K562 (cell line): Measurements from ENCODE around the gene TDRKH. TPM values are rescaled to one million over a fixed set of nuclear protein-coding genes. Genes with fewer than 3 reads are reported as not detected.

ENCODE experiments used
- ATAC-seq: fragments of 200-7000 bp; cut with Tn5 transposase; 3 replicates; pipeline ENCODE4 v1.9.1; 2020; ENCODE audit warnings: moderate library complexity
- BruUV-seq: library from RNA; stranded (reverse); fragments of 400-500 nt; replicated peaks from 2 replicates; lab custom pipeline; 2021; lab: Mats Ljungman, UMichigan
- CTCF ChIA-PET: fragments of 300-600 bp; formaldehyde crosslinking; extraction: SDS; loops from one replicate; lab custom pipeline; 2021; ENCODE audit warnings: low intra/inter-chr PET ratio; lab: Yijun Ruan, JAX
- POLR2A ChIA-PET: fragments of 300-600, 350-650 bp; sonication (Branson Sonifier 250); formaldehyde crosslinking; extraction: SDS; loops from one replicate; lab custom pipeline; 2021; ENCODE audit warnings: antibody characterized with exemption, inconsistent platforms; lab: Yijun Ruan, JAX
- DNase-seq, 4 experiments: peaks; one replicate each; pipeline versions ENCODE4 v3.0.0 to v3.0.0-alpha.2; 2011 to 2018; ENCODE audit warnings: low spot score in 3 of 4, mixed read lengths in 3 of 4; ENCODE audit errors: extremely low read depth in 1 of 4
- FAIRE-seq: peaks from 2 replicates; lab custom pipeline; 2011; peaks lifted over from hg19 to GRCh38; lab: Jason Lieb, UNC
- H2AFZ ChIP-seq: 2 replicates; pipeline ENCODE4 v1.6.0; 2011; ENCODE audit warnings: low read depth, low read length, control low read depth, inconsistent platforms
- H3K27ac ChIP-seq: fragments of 200-600 bp; 3 replicates; pipeline ENCODE4 v1.8.0; 2011; ENCODE audit warnings: low read depth, mild to moderate bottlenecking, control low read depth, inconsistent platforms, low read length, moderate library complexity, mixed read lengths; ENCODE audit errors: extremely low read depth
- H3K27me3 ChIP-seq, 2 experiments: fragments of 300-600 bp in 1 of 2; 2 replicates in 1 of 2; 3 replicates in 1 of 2; pipeline versions ENCODE4 v1.6.0 to v1.8.0; 2011; ENCODE audit warnings: inconsistent platforms in 2 of 2, low read length in 2 of 2, mild to moderate bottlenecking in 1 of 2, mixed read lengths in 1 of 2, moderate library complexity in 1 of 2; ENCODE audit not compliant: control insufficient read depth in 2 of 2, insufficient read depth in 2 of 2
- H3K36me3 ChIP-seq: fragments of 300-600 bp; 3 replicates; pipeline ENCODE4 v1.8.0; 2011; ENCODE audit warnings: mild to moderate bottlenecking, low read length, inconsistent platforms; ENCODE audit not compliant: control insufficient read depth, insufficient read depth
- H3K4me1 ChIP-seq, 2 experiments: fragments of 200-600 bp in 1 of 2; replicated peaks in 1 of 2; 2 replicates in 1 of 2; 3 replicates in 1 of 2; pipeline versions ENCODE4 v1.5.1 to v1.8.0; 2011; ENCODE audit warnings: inconsistent platforms in 2 of 2, low read length in 2 of 2, mild to moderate bottlenecking in 1 of 2, mixed read lengths in 1 of 2, moderate library complexity in 1 of 2; ENCODE audit not compliant: control insufficient read depth in 2 of 2, insufficient read depth in 2 of 2
- H3K4me2 ChIP-seq: 2 replicates; pipeline ENCODE4 v1.6.1; 2011; ENCODE audit warnings: low read length, control low read depth, inconsistent platforms, mixed read lengths; ENCODE audit not compliant: insufficient read depth
- H3K4me3 ChIP-seq: fragments of 200-600 bp; sonication (generic), shearing (Covaris generic); 2 replicates; pipeline ENCODE4 v1.5.1; 2016; ENCODE audit warnings: control low read depth, inconsistent platforms
- H3K79me2 ChIP-seq: fragments of 200-600 bp; 3 replicates; pipeline ENCODE4 v1.8.0; 2011; ENCODE audit warnings: low read length, inconsistent platforms; ENCODE audit not compliant: control insufficient read depth, insufficient read depth
- H3K9ac ChIP-seq, 2 experiments: 2 replicates each; pipeline versions ENCODE4 v1.6.0 to v1.6.1; 2011; ENCODE audit warnings: low read depth in 2 of 2, low read length in 2 of 2, control low read depth in 1 of 2, inconsistent platforms in 1 of 2, mild to moderate bottlenecking in 1 of 2, mixed read lengths in 1 of 2; ENCODE audit not compliant: insufficient read depth in 1 of 2
- H3K9me1 ChIP-seq: one replicate; pipeline ENCODE4 v1.6.0; 2011; ENCODE audit warnings: inconsistent platforms, mild to moderate bottlenecking, low read length, moderate library complexity; ENCODE audit not compliant: control insufficient read depth, insufficient read depth
- H3K9me3 ChIP-seq: replicated peaks from 2 replicates; pipeline ENCODE4 v1.5.1; 2011; ENCODE audit warnings: low read depth, low read length, inconsistent platforms; ENCODE audit not compliant: control insufficient read depth, insufficient read depth
- H4K20me1 ChIP-seq: replicated peaks from 2 replicates; pipeline ENCODE4 v1.6.1; 2011; ENCODE audit warnings: low read length, inconsistent platforms, mixed read lengths; ENCODE audit not compliant: control insufficient read depth, insufficient read depth
- CCAR2 ChIP-seq: fragments of 200-400 bp; formaldehyde crosslinking; IDR thresholded peaks from 2 replicates; pipeline ENCODE4 v1.6.1; 2017; ENCODE audit warnings: mild to moderate bottlenecking, low read depth, low read length
- FOXA1 ChIP-seq: fragments of 450-650 bp; IDR thresholded peaks from 2 replicates; pipeline ENCODE4 v1.6.1; 2016; ENCODE audit warnings: mild to moderate bottlenecking, borderline replicate concordance
- GATAD2A ChIP-seq: fragments of 450-650 bp; IDR thresholded peaks from 2 replicates; pipeline ENCODE4 v1.6.1; 2017
- HEY1 ChIP-seq: fragments of 250-450 bp; sonication (Bioruptor Pico); IDR thresholded peaks from 2 replicates; pipeline ENCODE4 v1.5.0; 2020; ENCODE audit warnings: mild to moderate bottlenecking, moderate library complexity, borderline replicate concordance
- LARP7 ChIP-seq: fragments of 450-650 bp; IDR thresholded peaks from 2 replicates; pipeline ENCODE4 v1.6.1; 2016
- MCM7 ChIP-seq, 2 experiments: fragments of 450-650 bp; IDR thresholded peaks; 2 replicates each; pipeline ENCODE4 v1.6.1; 2016 to 2018
- RFX1 ChIP-seq: fragments of 450-650 bp; IDR thresholded peaks from 2 replicates; pipeline ENCODE4 v1.6.1; 2016; ENCODE audit warnings: mild to moderate bottlenecking, moderate library complexity
- STAG1 ChIP-seq: sonication (generic); formaldehyde crosslinking; IDR thresholded peaks from 2 replicates; pipeline ENCODE4 v1.5.0; 2020; ENCODE audit warnings: missing genetic modification reagents, borderline replicate concordance
- ZNF124 ChIP-seq: sonication (generic); formaldehyde crosslinking; IDR thresholded peaks from 2 replicates; pipeline ENCODE4 v1.8.1; 2022; ENCODE audit warnings: missing genetic modification reagents
- ZNF445 ChIP-seq: fragments of 250-450 bp; sonication (Bioruptor Pico); IDR thresholded peaks from 2 replicates; pipeline ENCODE4 v1.4.0; 2020; ENCODE audit warnings: low read depth, mild to moderate bottlenecking, moderate library complexity
- ZNF57 ChIP-seq: fragments of 450-650 bp; formaldehyde crosslinking; IDR thresholded peaks from 2 replicates; pipeline ENCODE4 v1.4.0; 2020; ENCODE audit warnings: mild to moderate bottlenecking, moderate library complexity
- WGBS: fragments of 100-300 bp; shearing (Covaris generic); methylation state at CpG from one replicate; pipeline ENCODE4 v1.1.6; 2016; ENCODE audit warnings: low coverage, mixed read lengths; ENCODE audit not compliant: insufficient coverage; ENCODE audit errors: missing lambda C conversion rate; 5-methylcytosine and 5-hydroxymethylcytosine counted together
- in situ Hi-C: fragments of 300-500 bp; cut with MboI; formaldehyde crosslinking; loops from 4 replicates; pipeline ENCODE4 v1.15.0; 2018; ENCODE audit warnings: inconsistent platforms, mixed read lengths
- intact Hi-C: fragments of 100-400 bp; cut with micrococcal nuclease; formaldehyde crosslinking; loops from 2 replicates; pipeline ENCODE4 v1.14.2; 2022
- polyA plus RNA-seq, 8 experiments: library from polyadenylated mRNA; depleted of rRNA in 4 of 8; stranded (reverse) in 5 of 8; unstranded in 3 of 8; fragments of >200 nt; fragmentation: Nextera tagmentation in 2 of 8; fragmentation: Illumina TruSeq in 1 of 8; extraction: Ambion mirVana in 2 of 8; extraction: Trizol in 1 of 8; gene quantifications; 2 replicates each; pipeline versions ENCODE4 v1.2.1 to v1.2.3, GENCODE V29; 2011 to 2014; ENCODE audit warnings: inconsistent platforms in 1 of 8, missing spikeins in 1 of 8
- total RNA-seq, 7 experiments: library from RNA; depleted of rRNA in 6 of 7; stranded (reverse); fragments of >200 nt in 6 of 7; fragmentation: Illumina TruSeq in 2 of 7; extraction: Trizol in 2 of 7; gene quantifications; 2 replicates each; pipeline versions ENCODE4 v1.2.1 to v1.2.3, GENCODE V29; 2011 to 2021; ENCODE audit warnings: low replicate concordance in 1 of 7
- TF ChIP-seq, protein P1 (sequence below): sonication (generic); formaldehyde crosslinking; IDR thresholded peaks from 2 replicates; pipeline ENCODE4 v1.8.1; 2022; ENCODE audit warnings: missing genetic modification reagents
- TF ChIP-seq, protein P2 (sequence below): fragments of 450-650 bp; IDR thresholded peaks from 2 replicates; pipeline ENCODE4 v1.6.1; 2016; ENCODE audit warnings: borderline replicate concordance

TDRKH gene
- total and polyA plus RNA-seq, 9 of the 15 experiments (the other 6 are each of a cell fraction or from before 2014, with no cell fraction given) = 4.3 to 21.3 (median 8.4) TPM

GRCh38 chr1:151787689-151788088 is 2.6 kb downstream of the TDRKH start:
- no peak for DNase-seq
- no peak for FAIRE-seq
- 65% methylated on average over 2 of the region's 3 CpGs for WGBS
- H3K9ac ChIP-seq = no peak overlapping the region
- no peaks in the 10 kb centered on the region; the same call in 2 of the 3 replicates for H3K79me2 ChIP-seq
- no peak overlapping the region for H3K27ac ChIP-seq
- no peaks in the 10 kb centered on the region for H3K27me3 ChIP-seq
- in situ Hi-C loops = no loop called here
- TF ChIP-seq CCAR2 = no peak
- no peak for TF ChIP-seq LARP7
- no peak for TF ChIP-seq FOXA1
- no peak for TF ChIP-seq STAG1 (CRISPR knock-in tag)
- no peak for TF ChIP-seq MCM7 (IDR thresholded peaks at IDR 0.05)
- no peak for TF ChIP-seq HEY1 (CRISPR knock-in tag)
- TF ChIP-seq, protein P1, sequence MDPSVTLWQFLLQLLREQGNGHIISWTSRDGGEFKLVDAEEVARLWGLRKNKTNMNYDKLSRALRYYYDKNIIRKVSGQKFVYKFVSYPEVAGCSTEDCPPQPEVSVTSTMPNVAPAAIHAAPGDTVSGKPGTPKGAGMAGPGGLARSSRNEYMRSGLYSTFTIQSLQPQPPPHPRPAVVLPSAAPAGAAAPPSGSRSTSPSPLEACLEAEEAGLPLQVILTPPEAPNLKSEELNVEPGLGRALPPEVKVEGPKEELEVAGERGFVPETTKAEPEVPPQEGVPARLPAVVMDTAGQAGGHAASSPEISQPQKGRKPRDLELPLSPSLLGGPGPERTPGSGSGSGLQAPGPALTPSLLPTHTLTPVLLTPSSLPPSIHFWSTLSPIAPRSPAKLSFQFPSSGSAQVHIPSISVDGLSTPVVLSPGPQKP = no peak
- TF ChIP-seq, protein P2, sequence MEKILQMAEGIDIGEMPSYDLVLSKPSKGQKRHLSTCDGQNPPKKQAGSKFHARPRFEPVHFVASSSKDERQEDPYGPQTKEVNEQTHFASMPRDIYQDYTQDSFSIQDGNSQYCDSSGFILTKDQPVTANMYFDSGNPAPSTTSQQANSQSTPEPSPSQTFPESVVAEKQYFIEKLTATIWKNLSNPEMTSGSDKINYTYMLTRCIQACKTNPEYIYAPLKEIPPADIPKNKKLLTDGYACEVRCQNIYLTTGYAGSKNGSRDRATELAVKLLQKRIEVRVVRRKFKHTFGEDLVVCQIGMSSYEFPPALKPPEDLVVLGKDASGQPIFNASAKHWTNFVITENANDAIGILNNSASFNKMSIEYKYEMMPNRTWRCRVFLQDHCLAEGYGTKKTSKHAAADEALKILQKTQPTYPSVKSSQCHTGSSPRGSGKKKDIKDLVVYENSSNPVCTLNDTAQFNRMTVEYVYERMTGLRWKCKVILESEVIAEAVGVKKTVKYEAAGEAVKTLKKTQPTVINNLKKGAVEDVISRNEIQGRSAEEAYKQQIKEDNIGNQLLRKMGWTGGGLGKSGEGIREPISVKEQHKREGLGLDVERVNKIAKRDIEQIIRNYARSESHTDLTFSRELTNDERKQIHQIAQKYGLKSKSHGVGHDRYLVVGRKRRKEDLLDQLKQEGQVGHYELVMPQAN = no peak
- no peak for TF ChIP-seq ZNF445 (CRISPR knock-in tag)
- no peak for TF ChIP-seq GATAD2A
- TF ChIP-seq ZNF57 (CRISPR knock-in tag) = no peak
- TF ChIP-seq ZNF124 = no peak
- no peak for TF ChIP-seq RFX1
- no peaks in the 10 kb centered on the region for H3K36me3 ChIP-seq
- POLR2A ChIA-PET = interaction anchor here (2.6 to 3.9 kb wide), 2 partner anchors 9 to 13 kb away, joined by 7 to 15 read pairs; no protein-coding TSS in a partner anchor
- ATAC-seq = no peak
- intact Hi-C loops = no loop called here
- no peak overlapping the region for H2AFZ ChIP-seq
- BruUV-seq = no TSS peak
- peaks cover 13 to 20% of the 10 kb centered on the region in 2 experiments for H3K4me1 ChIP-seq
- H4K20me1 ChIP-seq = no peaks in the 10 kb centered on the region
- H3K9me1 ChIP-seq = no peaks in the 10 kb centered on the region
- H3K4me3 ChIP-seq = no peak overlapping the region
- no peaks in the 10 kb centered on the region for H3K9me3 ChIP-seq
- no peak overlapping the region for H3K4me2 ChIP-seq
- CTCF ChIA-PET = no interaction called here
